Natural killer cell (primary cell): Measurements from ENCODE around the gene LMOD1. TPM values are rescaled to one million over a fixed set of nuclear protein-coding genes. Genes with fewer than 3 reads are reported as not detected.

Source experiments
- ATAC-seq, 3 donors: fragments of 150-1000 bp in 2 of 3; fragments of 200-7000 bp in 1 of 3; cut with Tn5 transposase; 1 replicate in 1 of 3; 2 replicates in 2 of 3; pipeline ENCODE4 v1.10.0; 2021; ENCODE audit warnings: mild to moderate bottlenecking in 2 of 3, moderate library complexity in 2 of 3
- DNase-seq, 2 donors: peaks; one replicate each; pipeline versions ENCODE4 v3.0.0 to v3.0.0-alpha.2; 2013 to 2021; ENCODE audit warnings: mixed read lengths in 1 of 2
- H3K27ac ChIP-seq: one replicate; pipeline ENCODE4 v1.5.1; 2013; ENCODE audit warnings: mild to moderate bottlenecking, low read length
- H3K27me3 ChIP-seq: one replicate; pipeline ENCODE4 v1.6.1; 2013; ENCODE audit warnings: low read length; ENCODE audit not compliant: control insufficient read depth, insufficient read depth
- H3K36me3 ChIP-seq: one replicate; pipeline ENCODE4 v1.6.1; 2013; ENCODE audit warnings: low read length; ENCODE audit not compliant: control insufficient read depth, insufficient read depth
- H3K4me1 ChIP-seq: one replicate; pipeline ENCODE4 v1.6.1; 2013; ENCODE audit warnings: low read length; ENCODE audit not compliant: control insufficient read depth, insufficient read depth
- H3K4me3 ChIP-seq: one replicate; pipeline ENCODE4 v1.5.1; 2013; ENCODE audit warnings: low read length
- H3K9me3 ChIP-seq: one replicate; pipeline ENCODE4 v1.6.1; 2013; ENCODE audit warnings: low read length; ENCODE audit not compliant: control insufficient read depth, insufficient read depth
- H3K27ac Mint-ChIP-seq, 2 donors: one replicate each; pipeline ENCODE4 v1.8.0; 2022; ENCODE audit warnings: mild to moderate bottlenecking in 2 of 2, mixed read lengths in 2 of 2, moderate library complexity in 1 of 2
- H3K27me3 Mint-ChIP-seq, 2 donors: one replicate each; pipeline ENCODE4 v1.8.0; 2022; ENCODE audit warnings: low read depth in 2 of 2, mixed read lengths in 2 of 2
- H3K36me3 Mint-ChIP-seq: one replicate; pipeline ENCODE4 v1.8.0; 2022; ENCODE audit warnings: mixed read lengths
- H3K4me1 Mint-ChIP-seq, 2 donors: one replicate each; pipeline ENCODE4 v1.8.0; 2022; ENCODE audit warnings: mixed read lengths in 2 of 2
- H3K4me3 Mint-ChIP-seq: one replicate; pipeline ENCODE4 v1.8.0; 2022; ENCODE audit warnings: mild to moderate bottlenecking, moderate library complexity, mixed read lengths
- H3K9me3 Mint-ChIP-seq, 2 donors: one replicate each; pipeline ENCODE4 v1.8.0; 2022; ENCODE audit warnings: mixed read lengths in 2 of 2
- WGBS: methylation state at CpG from one replicate; pipeline ENCODE4 v1.1.7; 2013; ENCODE audit warnings: missing lambda C conversion rate; ENCODE audit not compliant: insufficient coverage; 5-methylcytosine and 5-hydroxymethylcytosine counted together
- intact Hi-C: fragments of 100-400 bp; cut with micrococcal nuclease; formaldehyde crosslinking; loops from one replicate; pipeline ENCODE4 v1.14.2; 2022
- total RNA-seq, 4 donors: library from RNA; stranded (reverse); fragments of 120-200 nt in 1 of 4; gene quantifications; one replicate each; pipeline versions ENCODE4 v1.2.3 to v1.2.4, GENCODE V29; 2013 to 2022
- TF ChIP-seq, protein P1 (sequence below): fragments of 200-600 bp; IDR thresholded peaks from one replicate; pipeline ENCODE4 v1.8.0; 2022; ENCODE audit warnings: antibody characterized with exemption

The LMOD1 gene
- total RNA-seq, 3 donors from 2014 or later (not counting 1 experiment from before 2014, with no cell fraction given): not detected

DNA sequence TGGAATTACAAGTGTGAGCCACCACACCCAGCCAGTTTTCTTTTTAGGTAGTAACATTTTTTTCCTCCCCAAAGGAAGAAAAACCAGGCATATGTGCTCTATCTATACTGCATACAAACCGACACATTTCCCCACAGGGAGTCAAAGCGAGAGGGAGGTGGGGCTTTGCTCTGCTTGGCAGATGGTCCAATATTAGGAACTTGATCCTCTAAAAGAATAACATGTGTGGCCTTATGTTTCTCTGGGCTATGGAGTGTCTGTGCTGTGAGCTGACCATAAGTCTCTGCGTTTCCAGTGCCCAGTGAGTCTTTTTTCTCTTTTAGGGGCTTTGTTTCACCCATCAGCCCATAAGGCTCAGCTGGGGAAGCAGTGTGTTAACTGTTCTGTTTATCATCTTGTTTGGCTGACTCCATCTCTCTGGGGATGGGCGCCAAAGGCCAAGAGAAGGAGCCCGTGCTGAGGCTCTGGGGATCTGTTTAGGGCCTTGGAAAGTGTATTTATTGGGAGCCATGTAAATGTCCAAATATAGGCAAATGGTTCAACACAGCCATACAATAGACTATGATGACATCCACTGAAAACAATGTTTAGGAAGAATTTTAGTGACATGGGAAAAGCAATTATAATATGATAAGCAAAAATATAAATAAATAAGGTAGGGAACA lies 20.2 kb downstream of the LMOD1 start:
- Histone ChIP-seq H3K36me3 (no peaks in the 10 kb centered on the region), H3K4me1 (no peaks in the 10 kb centered on the region), H3K4me3 (no peak overlapping the region), H3K27ac (no peak overlapping the region), H3K9me3 (no peaks in the 10 kb centered on the region), H3K27me3 (peaks cover 4% of the 10 kb centered on the region)
- no peaks in the 10 kb centered on the region for H3K36me3 Mint-ChIP-seq
- H3K4me3 Mint-ChIP-seq: no peak overlapping the region
- intact Hi-C loops: no loop called here
- H3K27ac Mint-ChIP-seq: no peak overlapping the region
- ATAC-seq (no peak), DNase-seq (no peak)
- 86% methylated on average over 4 of the region's 5 CpGs for WGBS
- H3K4me1 Mint-ChIP-seq: no peaks in the 10 kb centered on the region
- TF ChIP-seq, protein P1, sequence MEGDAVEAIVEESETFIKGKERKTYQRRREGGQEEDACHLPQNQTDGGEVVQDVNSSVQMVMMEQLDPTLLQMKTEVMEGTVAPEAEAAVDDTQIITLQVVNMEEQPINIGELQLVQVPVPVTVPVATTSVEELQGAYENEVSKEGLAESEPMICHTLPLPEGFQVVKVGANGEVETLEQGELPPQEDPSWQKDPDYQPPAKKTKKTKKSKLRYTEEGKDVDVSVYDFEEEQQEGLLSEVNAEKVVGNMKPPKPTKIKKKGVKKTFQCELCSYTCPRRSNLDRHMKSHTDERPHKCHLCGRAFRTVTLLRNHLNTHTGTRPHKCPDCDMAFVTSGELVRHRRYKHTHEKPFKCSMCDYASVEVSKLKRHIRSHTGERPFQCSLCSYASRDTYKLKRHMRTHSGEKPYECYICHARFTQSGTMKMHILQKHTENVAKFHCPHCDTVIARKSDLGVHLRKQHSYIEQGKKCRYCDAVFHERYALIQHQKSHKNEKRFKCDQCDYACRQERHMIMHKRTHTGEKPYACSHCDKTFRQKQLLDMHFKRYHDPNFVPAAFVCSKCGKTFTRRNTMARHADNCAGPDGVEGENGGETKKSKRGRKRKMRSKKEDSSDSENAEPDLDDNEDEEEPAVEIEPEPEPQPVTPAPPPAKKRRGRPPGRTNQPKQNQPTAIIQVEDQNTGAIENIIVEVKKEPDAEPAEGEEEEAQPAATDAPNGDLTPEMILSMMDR: no peak
- peaks cover 9 to 15% of the 10 kb centered on the region in 2 donors for H3K27me3 Mint-ChIP-seq
- no peaks in the 10 kb centered on the region for H3K9me3 Mint-ChIP-seq

DNA sequence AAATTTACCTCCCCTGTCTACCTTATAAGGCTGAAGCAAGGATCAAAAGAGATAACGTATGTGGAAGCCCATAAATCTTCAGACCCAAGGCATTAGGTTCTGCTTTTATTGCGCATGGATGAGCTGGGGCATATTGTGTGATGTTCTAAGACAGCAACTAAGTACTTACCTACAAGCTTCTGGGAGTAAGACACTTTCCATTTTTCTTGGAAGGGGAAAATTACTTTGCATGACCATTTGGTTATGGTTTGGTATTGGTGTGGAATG lies 21.1 kb downstream of the LMOD1 start:
- H3K27me3 ChIP-seq: peaks cover under 1% of the 10 kb centered on the region
- peaks cover 15% of the 10 kb centered on the region in 2 donors for H3K27me3 Mint-ChIP-seq
- intact Hi-C loops: no loop called here
- H3K27ac Mint-ChIP-seq: no peak overlapping the region
- H3K4me3 ChIP-seq: no peak overlapping the region
- H3K36me3 ChIP-seq: no peaks in the 10 kb centered on the region
- no peak overlapping the region for H3K4me3 Mint-ChIP-seq
- H3K9me3 ChIP-seq: no peaks in the 10 kb centered on the region
- no peak overlapping the region for H3K27ac ChIP-seq
- H3K36me3 Mint-ChIP-seq: no peaks in the 10 kb centered on the region
- H3K4me1 ChIP-seq: no peaks in the 10 kb centered on the region
- TF ChIP-seq, protein P1: no peak
- no peaks in the 10 kb centered on the region for H3K9me3 Mint-ChIP-seq
- WGBS: 56% methylated on average over 2 of the region's 2 CpGs
- DNase-seq (no peak), ATAC-seq (no peak)
- H3K4me1 Mint-ChIP-seq: no peaks in the 10 kb centered on the region

DNA sequence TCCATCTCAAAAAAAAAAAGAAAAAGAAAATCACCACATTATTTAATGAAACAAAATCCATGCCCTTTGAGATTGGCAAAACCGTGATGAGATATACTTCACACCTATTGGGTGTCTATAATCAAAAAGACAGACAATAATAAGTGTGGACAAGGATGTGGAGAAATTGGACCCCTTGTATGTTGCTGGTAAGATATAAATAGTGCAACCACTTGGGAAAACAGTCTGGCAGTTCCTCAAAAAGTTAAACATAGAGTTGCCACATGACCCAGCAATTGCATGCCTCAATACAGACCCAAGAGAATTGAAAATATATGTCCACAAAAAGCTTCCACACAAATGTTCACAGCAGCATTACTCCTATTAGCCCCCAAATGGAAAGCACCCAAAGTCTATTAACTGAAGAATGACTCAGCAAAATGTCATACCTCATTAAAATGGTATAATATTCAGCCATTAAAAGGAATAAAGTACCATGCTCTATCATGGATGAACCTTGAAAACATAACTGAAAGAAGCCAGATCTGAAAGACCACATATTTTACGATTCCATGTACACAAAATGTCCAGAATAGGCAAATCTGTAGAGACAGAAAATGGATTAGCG lies 24.3 kb downstream of the LMOD1 start:
- TF ChIP-seq, protein P1: no peak
- 100% methylated on average over 2 of the region's 3 CpGs for WGBS
- H3K4me3 Mint-ChIP-seq: no peak overlapping the region
- ATAC-seq (no peak), DNase-seq (no peak)
- no peaks in the 10 kb centered on the region for H3K4me1 Mint-ChIP-seq
- intact Hi-C loops: no loop called here
- H3K4me1 ChIP-seq: no peaks in the 10 kb centered on the region
- H3K36me3 Mint-ChIP-seq: no peaks in the 10 kb centered on the region
- no peaks in the 10 kb centered on the region for H3K9me3 Mint-ChIP-seq
- no peaks in the 10 kb centered on the region for H3K27me3 ChIP-seq
- no peaks in the 10 kb centered on the region for H3K9me3 ChIP-seq
- no peak overlapping the region for H3K27ac Mint-ChIP-seq
- no peak overlapping the region for H3K27ac ChIP-seq
- no peak overlapping the region for H3K4me3 ChIP-seq
- H3K27me3 Mint-ChIP-seq: peaks cover 15 to 17% of the 10 kb centered on the region in 2 donors
- no peaks in the 10 kb centered on the region for H3K36me3 ChIP-seq

DNA sequence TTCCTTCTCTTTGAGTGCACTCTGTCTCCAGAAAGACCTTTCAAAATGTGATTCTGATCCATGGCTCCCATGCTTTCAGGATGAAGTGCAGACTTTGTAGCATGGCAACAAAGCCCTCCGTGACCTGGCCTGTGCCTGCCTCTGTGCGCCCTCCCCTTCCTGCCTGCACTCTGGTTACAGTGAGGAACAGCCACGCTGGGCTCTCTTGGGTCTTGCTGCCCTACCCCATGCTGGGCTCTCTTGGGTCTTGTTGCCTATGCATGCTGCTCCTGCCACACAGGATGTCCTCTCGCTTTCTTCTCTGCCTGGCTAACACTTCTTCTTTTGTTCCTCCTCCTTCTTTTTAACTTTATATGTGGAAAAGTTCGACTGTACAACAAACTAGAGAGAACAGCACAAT lies 28.0 kb downstream of the LMOD1 start:
- Histone ChIP-seq H3K27ac (no peak overlapping the region), H3K27me3 (no peaks in the 10 kb centered on the region), H3K9me3 (no peaks in the 10 kb centered on the region), H3K4me1 (no peaks in the 10 kb centered on the region), H3K4me3 (no peak overlapping the region), H3K36me3 (no peaks in the 10 kb centered on the region)
- Mint-ChIP-seq H3K4me3 (no peak overlapping the region), H3K4me1 (no peaks in the 10 kb centered on the region), H3K27ac (no peak overlapping the region), H3K27me3 (peaks cover 8 to 19% of the 10 kb centered on the region in 2 donors), H3K9me3 (no peaks in the 10 kb centered on the region), H3K36me3 (no peaks in the 10 kb centered on the region)
- intact Hi-C loops: no loop called here
- TF ChIP-seq, protein P1: no peak
- 80% methylated on average over 5 of the region's 5 CpGs for WGBS
- ATAC-seq (no peak), DNase-seq (no peak)
